D721Med (cell line): Measurements from ENCODE around the gene RPS15.

ENCODE experiments used
- DNase-seq: peaks from one replicate; pipeline ENCODE4 v3.0.0; 2011; ENCODE audit warnings: low spot score; ENCODE audit not compliant: insufficient read length
- FAIRE-seq: peaks from 2 replicates; lab custom pipeline; 2011; peaks lifted over from hg19 to GRCh38; lab: Jason Lieb, UNC
- CTCF ChIP-seq: IDR thresholded peaks from 2 replicates; pipeline ENCODE4 v1.5.1; 2012; ENCODE audit warnings: mild to moderate bottlenecking, control low read depth; ENCODE audit not compliant: insufficient read depth; ENCODE audit errors: missing control alignments

RPS15 gene

GRCh38 chr19:1406774-1407527 lies 31.2 kb upstream of the RPS15 start:
- FAIRE-seq: no peak
- TF ChIP-seq CTCF: no peak
- DNase-seq: peak; percentile 96

GRCh38 chr19:1407528-1408299 lies 30.5 kb upstream of the RPS15 start, which contains the start of gene DAZAP1:
TSS of gene DAZAP1 (plus strand) at chr19:1407586. CDS start at chr19:1407774, 188 bp downstream.
- no peak for TF ChIP-seq CTCF
- DNase-seq (no peak), FAIRE-seq (no peak)

GRCh38 chr19:1408300-1409203 lies 29.6 kb upstream of the RPS15 start:
- FAIRE-seq: no peak
- DNase-seq: no peak
- TF ChIP-seq CTCF: no peak

- no peak for FAIRE-seq
- no peak for DNase-seq
- TF ChIP-seq CTCF: no peak
Measured at GRCh38 chr19:1409204-1410005, 28.8 kb upstream of the RPS15 start.

- no peak for DNase-seq
Measured at GRCh38 chr19:1410136-1410786, 27.9 kb upstream of the RPS15 start.

More at GRCh38 chr19:1410136-1410786, 27.9 kb upstream of the RPS15 start:
- no peak for TF ChIP-seq CTCF
- no peak for FAIRE-seq
